Caco-2 (cell line): ENCODE results near the gene WWTR1. TPM values are rescaled to one million over a fixed set of nuclear protein-coding genes. Genes with fewer than 3 reads are reported as not detected.

ENCODE experiments used
- BruUV-seq: library from RNA; stranded (reverse); fragments of 400-500 nt; replicated peaks from 2 replicates; lab custom pipeline; 2021; lab: Mats Ljungman, UMichigan
- CTCF ChIA-PET: fragments of 300-600 bp; sonication (Branson Sonifier 250); formaldehyde crosslinking; loops from one replicate; lab custom pipeline; 2022; ENCODE audit warnings: antibody characterized with exemption; lab: Charles Lee
- POLR2A ChIA-PET: fragments of 300-600 bp; sonication (Branson Sonifier 250); formaldehyde crosslinking; loops from one replicate; lab custom pipeline; 2022; ENCODE audit warnings: antibody characterized with exemption; lab: Charles Lee
- DNase-seq, 2 experiments: peaks; one replicate each; pipeline versions ENCODE4 v3.0.0 to v3.0.0-alpha.2; 2020 to 2022
- H3K27me3 ChIP-seq: replicated peaks from 2 replicates; pipeline ENCODE4 v1.6.0; 2011; ENCODE audit warnings: low read length; ENCODE audit not compliant: control insufficient read depth, insufficient read depth
- H3K36me3 ChIP-seq: 2 replicates; pipeline ENCODE4 v1.5.1; 2011; ENCODE audit warnings: low read length; ENCODE audit not compliant: control insufficient read depth, insufficient read depth
- H3K4me1 ChIP-seq: fragments of 250-450 bp; sonication (Bioruptor Pico); 2 replicates; pipeline ENCODE4 v1.5.1; 2020; ENCODE audit warnings: mild to moderate bottlenecking
- H3K4me3 ChIP-seq: 2 replicates; pipeline ENCODE4 v1.5.1; 2011; ENCODE audit warnings: low read depth, mild to moderate bottlenecking, control low read depth, low read length
- H3K9me3 ChIP-seq: fragments of 250-450 bp; sonication (Bioruptor Pico); 2 replicates; pipeline ENCODE4 v1.5.1; 2020; ENCODE audit warnings: mild to moderate bottlenecking, moderate library complexity
- H3K27ac Mint-ChIP-seq: one replicate; pipeline ENCODE4 v1.8.0; 2022; ENCODE audit warnings: mixed read lengths; ENCODE audit not compliant: unreplicated experiment
- H3K27me3 Mint-ChIP-seq: one replicate; pipeline ENCODE4 v1.8.0; 2022; ENCODE audit warnings: mixed read lengths; ENCODE audit not compliant: insufficient read depth, unreplicated experiment
- H3K36me3 Mint-ChIP-seq: one replicate; pipeline ENCODE4 v1.8.0; 2022; ENCODE audit warnings: mild to moderate bottlenecking, mixed read lengths; ENCODE audit not compliant: insufficient read depth, unreplicated experiment
- H3K4me1 Mint-ChIP-seq: one replicate; pipeline ENCODE4 v1.8.0; 2022; ENCODE audit warnings: low read depth, mixed read lengths; ENCODE audit not compliant: unreplicated experiment
- H3K4me3 Mint-ChIP-seq: one replicate; pipeline ENCODE4 v1.8.0; 2022; ENCODE audit warnings: mild to moderate bottlenecking, moderate library complexity, mixed read lengths; ENCODE audit not compliant: unreplicated experiment
- H3K9me3 Mint-ChIP-seq: one replicate; pipeline ENCODE4 v1.8.0; 2022; ENCODE audit warnings: mixed read lengths; ENCODE audit not compliant: unreplicated experiment
- intact Hi-C: fragments of 100-400 bp; cut with micrococcal nuclease; formaldehyde crosslinking; loops from one replicate; pipeline ENCODE4 v1.10.0; 2022; ENCODE audit not compliant: unreplicated experiment
- total RNA-seq: library from RNA; stranded (reverse); gene quantifications from 2 replicates; pipeline ENCODE4 v1.2.3, GENCODE V29; 2022
- TF ChIP-seq, protein P1 (sequence below), 2 experiments: fragments of 200-600 bp in 1 of 2; IDR thresholded peaks; 1 replicate in 1 of 2; 2 replicates in 1 of 2; pipeline versions ENCODE4 v1.5.1 to v1.8.0; 2011 to 2022; ENCODE audit warnings: antibody characterized with exemption in 1 of 2, control low read depth in 1 of 2, inconsistent platforms in 1 of 2, low read depth in 1 of 2, low read length in 1 of 2, mild to moderate bottlenecking in 1 of 2, moderate library complexity in 1 of 2; ENCODE audit not compliant: insufficient read depth in 1 of 2, severe bottlenecking in 1 of 2, unreplicated experiment in 1 of 2

The WWTR1 gene
- total RNA-seq, 1 experiment from 2014 or later: 16.2 TPM

DNA sequence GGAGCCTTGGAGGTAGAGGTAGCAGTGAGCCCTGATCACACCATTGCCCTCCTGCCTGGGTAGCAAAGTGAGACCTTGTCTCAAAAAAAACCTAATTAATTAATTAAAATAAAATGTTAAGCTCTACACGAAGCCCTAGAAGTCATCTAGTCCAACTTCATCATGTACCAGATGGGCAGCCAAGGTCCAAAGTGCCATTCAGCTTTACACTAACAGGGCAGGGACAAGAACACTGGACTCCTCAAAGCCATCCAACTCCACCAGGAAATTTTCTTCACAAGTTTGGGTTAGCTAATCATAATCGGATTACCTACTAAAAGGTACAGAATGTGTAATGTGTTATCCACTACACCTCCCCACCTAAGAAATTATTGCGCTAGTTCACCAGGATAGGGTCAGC lies 48.8 kb downstream of the WWTR1 start:
- Mint-ChIP-seq H3K9me3 (no peaks in the 10 kb centered on the region), H3K27me3 (no peaks in the 10 kb centered on the region), H3K27ac (no peak overlapping the region), H3K36me3 (no peaks in the 10 kb centered on the region), H3K4me1 (peaks cover 32% of the 10 kb centered on the region), H3K4me3 (peak overlapping the region; percentile 19)
- peaks cover 48% of the 10 kb centered on the region for H3K4me1 ChIP-seq
- H3K27me3 ChIP-seq: no peaks in the 10 kb centered on the region
- POLR2A ChIA-PET: no interaction called here
- CTCF ChIA-PET: interaction anchor here (0.5 to 1.0 kb wide), 2 partner anchors 49 to 199 kb away, joined by 4 read pairs; partner anchors contain the start of gene WWTR1
- TF ChIP-seq, protein P1, sequence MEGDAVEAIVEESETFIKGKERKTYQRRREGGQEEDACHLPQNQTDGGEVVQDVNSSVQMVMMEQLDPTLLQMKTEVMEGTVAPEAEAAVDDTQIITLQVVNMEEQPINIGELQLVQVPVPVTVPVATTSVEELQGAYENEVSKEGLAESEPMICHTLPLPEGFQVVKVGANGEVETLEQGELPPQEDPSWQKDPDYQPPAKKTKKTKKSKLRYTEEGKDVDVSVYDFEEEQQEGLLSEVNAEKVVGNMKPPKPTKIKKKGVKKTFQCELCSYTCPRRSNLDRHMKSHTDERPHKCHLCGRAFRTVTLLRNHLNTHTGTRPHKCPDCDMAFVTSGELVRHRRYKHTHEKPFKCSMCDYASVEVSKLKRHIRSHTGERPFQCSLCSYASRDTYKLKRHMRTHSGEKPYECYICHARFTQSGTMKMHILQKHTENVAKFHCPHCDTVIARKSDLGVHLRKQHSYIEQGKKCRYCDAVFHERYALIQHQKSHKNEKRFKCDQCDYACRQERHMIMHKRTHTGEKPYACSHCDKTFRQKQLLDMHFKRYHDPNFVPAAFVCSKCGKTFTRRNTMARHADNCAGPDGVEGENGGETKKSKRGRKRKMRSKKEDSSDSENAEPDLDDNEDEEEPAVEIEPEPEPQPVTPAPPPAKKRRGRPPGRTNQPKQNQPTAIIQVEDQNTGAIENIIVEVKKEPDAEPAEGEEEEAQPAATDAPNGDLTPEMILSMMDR (IDR thresholded peaks at IDR 0.05; ENCODE audit: insufficient read depth in 1 of 2, low read depth in 1 of 2, low read length in 1 of 2, severe bottlenecking in 1 of 2, unreplicated experiment in 1 of 2): no peak
- no peaks in the 10 kb centered on the region for H3K36me3 ChIP-seq
- intact Hi-C loops: loop anchor here (5.0 kb wide), 2 partner anchors 33 to 67 kb away; no protein-coding TSS in a partner anchor
- H3K4me3 ChIP-seq: no peak overlapping the region
- no TSS peak for BruUV-seq
- H3K9me3 ChIP-seq: no peaks in the 10 kb centered on the region
- DNase-seq: no peak

DNA sequence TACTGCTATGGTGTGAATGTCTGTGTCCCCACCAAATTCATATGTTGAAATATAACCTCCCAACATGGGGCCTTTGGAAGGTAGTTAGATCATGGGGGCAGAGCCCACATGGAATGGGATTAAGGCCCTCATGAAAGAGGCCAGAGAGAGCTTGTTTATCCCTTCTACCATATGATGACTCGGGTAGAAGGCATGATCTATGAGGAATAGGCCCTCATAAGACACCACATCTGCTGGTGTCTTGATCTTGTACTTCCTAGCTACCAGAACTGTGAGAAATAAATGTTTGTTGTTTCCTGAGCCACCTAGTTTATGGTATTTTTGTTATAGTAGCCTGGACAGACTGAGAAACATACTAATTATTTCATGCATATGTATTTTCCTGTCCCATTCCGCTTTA lies 51.9 kb downstream of the WWTR1 start:
- Mint-ChIP-seq H3K4me3 (no peak overlapping the region), H3K36me3 (no peaks in the 10 kb centered on the region), H3K4me1 (peaks cover 39% of the 10 kb centered on the region), H3K27me3 (no peaks in the 10 kb centered on the region), H3K9me3 (no peaks in the 10 kb centered on the region), H3K27ac (no peak overlapping the region)
- TF ChIP-seq, protein P1 (IDR thresholded peaks at IDR 0.05; ENCODE audit: insufficient read depth in 1 of 2, low read depth in 1 of 2, low read length in 1 of 2, severe bottlenecking in 1 of 2, unreplicated experiment in 1 of 2): no peak
- peaks cover 52% of the 10 kb centered on the region for H3K4me1 ChIP-seq
- ChIA-PET POLR2A (no interaction called here), CTCF (no interaction called here)
- H3K9me3 ChIP-seq: no peaks in the 10 kb centered on the region
- no TSS peak for BruUV-seq
- no peaks in the 10 kb centered on the region for H3K36me3 ChIP-seq
- H3K27me3 ChIP-seq: no peaks in the 10 kb centered on the region
- H3K4me3 ChIP-seq: no peak overlapping the region
- no peak for DNase-seq
- intact Hi-C loops: loop anchor here (5.0 kb wide), 2 partner anchors 36 to 64 kb away; no protein-coding TSS in a partner anchor

DNA sequence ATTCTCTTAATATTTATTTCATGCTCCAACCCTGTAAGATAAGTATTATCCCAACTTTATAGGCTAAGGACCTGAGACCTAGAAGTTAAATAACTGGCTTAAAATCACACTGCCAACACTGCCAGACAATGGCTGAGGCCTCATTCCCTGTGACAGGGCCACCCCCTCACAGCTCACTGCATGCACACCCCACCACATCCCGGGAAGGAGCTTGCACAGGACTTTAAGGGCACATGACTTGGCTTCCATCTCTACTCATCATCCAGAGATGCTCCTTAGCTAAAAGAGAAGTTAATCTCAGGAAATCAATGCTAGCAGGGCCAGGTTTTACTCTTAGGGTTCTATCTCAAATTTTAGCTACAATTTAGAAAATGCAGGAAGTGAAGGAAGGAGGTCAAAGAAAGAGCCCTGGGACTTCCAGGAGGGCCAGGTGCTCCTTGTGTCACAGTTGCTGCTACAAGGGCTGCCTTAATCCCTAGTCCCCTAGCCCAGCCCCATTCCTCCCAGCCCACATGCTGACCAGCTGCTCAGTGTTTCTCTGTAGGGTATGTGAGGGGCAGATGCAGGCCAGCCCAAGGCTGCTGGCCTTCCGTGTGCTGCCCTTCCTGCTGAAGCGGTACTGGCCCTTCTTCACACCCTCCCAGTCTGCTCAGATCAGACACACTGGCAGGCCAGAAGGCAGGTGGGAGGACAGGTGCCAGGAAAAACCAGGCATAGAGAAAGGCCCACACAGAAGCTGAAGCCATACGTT lies 53.5 kb downstream of the WWTR1 start:
- no TSS peak for BruUV-seq
- no peaks in the 10 kb centered on the region for H3K36me3 Mint-ChIP-seq
- DNase-seq: no peak
- Histone ChIP-seq H3K4me1 (peaks cover 36% of the 10 kb centered on the region), H3K27me3 (no peaks in the 10 kb centered on the region), H3K4me3 (no peak overlapping the region), H3K36me3 (no peaks in the 10 kb centered on the region), H3K9me3 (no peaks in the 10 kb centered on the region)
- H3K4me1 Mint-ChIP-seq: peaks cover 32% of the 10 kb centered on the region
- no peaks in the 10 kb centered on the region for H3K27me3 Mint-ChIP-seq
- POLR2A ChIA-PET: interaction anchor here (0.6 kb wide), 1 partner anchor 50 kb away, joined by 4 read pairs; no protein-coding TSS in a partner anchor
- CTCF ChIA-PET: no interaction called here
- intact Hi-C loops: no loop called here
- H3K27ac Mint-ChIP-seq: peak overlapping the region; percentile 10
- H3K4me3 Mint-ChIP-seq: no peak overlapping the region
- H3K9me3 Mint-ChIP-seq: no peaks in the 10 kb centered on the region
- TF ChIP-seq, protein P1 (IDR thresholded peaks at IDR 0.05; ENCODE audit: insufficient read depth in 1 of 2, low read depth in 1 of 2, low read length in 1 of 2, severe bottlenecking in 1 of 2, unreplicated experiment in 1 of 2): no peak
